Esophagus muscularis mucosa (tissue), 4 donors: ENCODE data around the gene HOXB6. TPM values are rescaled to one million over a fixed set of nuclear protein-coding genes. Genes with fewer than 3 reads are reported as not detected.

Experiments used
- DNase-seq: peaks from one replicate; pipeline ENCODE4 v3.0.0-alpha.2; 2017; ENCODE audit errors: extremely low spot score
- H3K27ac ChIP-seq, 4 donors: fragments of 200-600 bp; sonication (generic); replicated peaks in 1 of 4; 1 replicate in 3 of 4; 2 replicates in 1 of 4; pipeline ENCODE4 v1.5.1; 2016 to 2019; ENCODE audit warnings: mild to moderate bottlenecking in 1 of 4
- H3K27me3 ChIP-seq, 4 donors: fragments of 200-600 bp; sonication (generic); one replicate each; pipeline versions ENCODE4 v1.5.1 to v1.6.0; 2016 to 2019
- H3K36me3 ChIP-seq, 4 donors: fragments of 200-600 bp; sonication (generic); one replicate each; pipeline ENCODE4 v1.5.1; 2016 to 2019
- H3K4me1 ChIP-seq, 4 donors: fragments of 200-600 bp; sonication (generic); one replicate each; pipeline ENCODE4 v1.5.1; 2016 to 2019
- H3K4me3 ChIP-seq, 4 donors: fragments of 200-600 bp; sonication (generic); 1 replicate in 2 of 4; 2 replicates in 2 of 4; pipeline ENCODE4 v1.5.1; 2016 to 2019; ENCODE audit warnings: mild to moderate bottlenecking in 4 of 4, moderate library complexity in 1 of 4
- H3K9me3 ChIP-seq, 4 donors: fragments of 200-600 bp; sonication (generic); 1 replicate in 3 of 4; 2 replicates in 1 of 4; pipeline ENCODE4 v1.5.1; 2016 to 2019
- EP300 ChIP-seq: sonication (generic); formaldehyde crosslinking; IDR thresholded peaks from one replicate; pipeline ENCODE4 v1.6.1; 2017; ENCODE audit warnings: antibody characterized with exemption
- POLR2A ChIP-seq: fragments of 450-650 bp; IDR thresholded peaks from one replicate; pipeline ENCODE4 v1.6.1; 2017; ENCODE audit warnings: antibody characterized with exemption, moderate library complexity, mild to moderate bottlenecking, low read depth
- POLR2AphosphoS5 ChIP-seq, 2 donors: sonication (generic); formaldehyde crosslinking; IDR thresholded peaks; one replicate each; pipeline ENCODE4 v1.6.1; 2017; ENCODE audit warnings: antibody characterized with exemption in 2 of 2
- WGBS: methylation state at CpG from one replicate; pipeline ENCODE4 v1.1.5; 2018; 5-methylcytosine and 5-hydroxymethylcytosine counted together
- intact Hi-C: fragments of 100-400 bp; cut with DNase I; formaldehyde crosslinking; loops from one replicate; pipeline ENCODE4 v1.15.1; 2023
- total RNA-seq, 4 donors: library from RNA; depleted of rRNA; stranded (reverse); fragments of >200 nt; gene quantifications; one replicate each; pipeline versions ENCODE4 v1.1.0 to v1.2.1, GENCODE V29; 2016
- TF ChIP-seq, protein P1 (sequence below), 3 experiments: fragments of 200-600 bp in 2 of 3; fragments of 450-650 bp in 1 of 3; sonication (generic) in 2 of 3; IDR thresholded peaks; one replicate each; pipeline ENCODE4 v1.5.1; 2017 to 2019; ENCODE audit warnings: antibody characterized with exemption in 3 of 3, mild to moderate bottlenecking in 2 of 3, moderate library complexity in 1 of 3

HOXB6 gene
- total RNA-seq, 4 donors from 2014 or later: 2.2 to 5.4 (median 2.9) TPM

DNA sequence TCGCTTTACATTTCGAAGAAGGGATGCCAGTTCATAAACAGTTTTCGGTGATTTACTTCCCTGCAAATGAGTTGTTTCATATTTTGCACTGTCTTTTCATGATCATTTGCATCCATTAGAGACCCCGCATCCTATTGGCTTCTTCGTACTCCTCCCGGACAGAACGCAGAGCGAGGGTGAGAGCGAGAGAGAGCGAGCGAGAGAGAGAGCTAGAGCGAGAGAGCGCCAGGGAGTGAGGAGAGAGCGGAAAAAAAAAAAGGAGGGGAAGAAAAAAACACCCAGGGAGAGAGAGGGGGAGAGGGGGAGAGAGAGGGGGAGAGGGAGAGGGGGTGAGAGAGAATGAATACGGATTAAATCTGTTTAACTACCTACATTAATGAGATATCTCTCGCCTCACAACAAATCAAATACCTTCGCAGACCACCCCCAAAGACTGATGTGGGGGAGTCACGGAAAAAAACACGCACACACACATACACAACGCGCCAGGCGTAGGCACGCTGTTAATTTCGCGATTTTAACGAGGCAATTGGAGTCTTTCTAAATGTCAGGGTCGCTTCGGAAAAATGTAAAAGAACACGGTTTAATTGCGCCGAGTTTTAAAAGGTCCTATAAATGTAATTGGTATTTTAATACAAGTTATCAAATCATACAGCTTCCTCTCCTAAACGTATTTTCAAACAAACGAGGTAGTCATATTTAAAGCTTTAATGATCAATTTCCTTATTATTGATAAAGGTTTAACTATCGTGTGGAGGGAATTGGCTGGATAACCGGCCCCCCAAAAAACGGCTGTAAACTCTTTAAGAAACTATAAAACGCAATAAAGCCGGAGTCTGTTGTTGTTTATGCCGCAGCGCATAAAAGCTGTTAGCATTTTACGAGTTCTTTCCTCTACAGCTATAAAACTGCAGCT is 10.5 kb upstream of the HOXB6 start, which contains the start of gene HOXB8:
Gene HOXB8, minus strand, starts transcription at position 246 of the 916 bp plus-strand sequence. CDS start 588 bp downstream, outside the sequence.
- peak within 1 kb of the TSS in 3 of 4 donors; percentile 6 to 37 (median 11) for H3K4me3 ChIP-seq
- H3K27me3 ChIP-seq: peaks cover 37 to 100% (median 94%) of the 10 kb centered on the region in 4 donors
- intact Hi-C loops: loop anchor here (5.0 kb wide), 1 partner anchor 278 kb away; no protein-coding TSS in a partner anchor
- DNase-seq: no peak
- H3K36me3 ChIP-seq: no peaks in the 10 kb centered on the region
- no peak within 1 kb of the TSS for H3K27ac ChIP-seq
- H3K9me3 ChIP-seq: no peaks in the 10 kb centered on the region
- H3K4me1 ChIP-seq: peaks cover 45 to 70% (median 62%) of the 10 kb centered on the region in 4 donors
- TF ChIP-seq POLR2AphosphoS5 (IDR thresholded peaks at IDR 0.05): no peak
- TF ChIP-seq POLR2A: no peak
- no peak for TF ChIP-seq EP300
- TF ChIP-seq, protein P1, sequence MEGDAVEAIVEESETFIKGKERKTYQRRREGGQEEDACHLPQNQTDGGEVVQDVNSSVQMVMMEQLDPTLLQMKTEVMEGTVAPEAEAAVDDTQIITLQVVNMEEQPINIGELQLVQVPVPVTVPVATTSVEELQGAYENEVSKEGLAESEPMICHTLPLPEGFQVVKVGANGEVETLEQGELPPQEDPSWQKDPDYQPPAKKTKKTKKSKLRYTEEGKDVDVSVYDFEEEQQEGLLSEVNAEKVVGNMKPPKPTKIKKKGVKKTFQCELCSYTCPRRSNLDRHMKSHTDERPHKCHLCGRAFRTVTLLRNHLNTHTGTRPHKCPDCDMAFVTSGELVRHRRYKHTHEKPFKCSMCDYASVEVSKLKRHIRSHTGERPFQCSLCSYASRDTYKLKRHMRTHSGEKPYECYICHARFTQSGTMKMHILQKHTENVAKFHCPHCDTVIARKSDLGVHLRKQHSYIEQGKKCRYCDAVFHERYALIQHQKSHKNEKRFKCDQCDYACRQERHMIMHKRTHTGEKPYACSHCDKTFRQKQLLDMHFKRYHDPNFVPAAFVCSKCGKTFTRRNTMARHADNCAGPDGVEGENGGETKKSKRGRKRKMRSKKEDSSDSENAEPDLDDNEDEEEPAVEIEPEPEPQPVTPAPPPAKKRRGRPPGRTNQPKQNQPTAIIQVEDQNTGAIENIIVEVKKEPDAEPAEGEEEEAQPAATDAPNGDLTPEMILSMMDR (IDR thresholded peaks at IDR 0.05): no peak
- WGBS: 12% methylated on average over 41 of the region's 41 CpGs

DNA sequence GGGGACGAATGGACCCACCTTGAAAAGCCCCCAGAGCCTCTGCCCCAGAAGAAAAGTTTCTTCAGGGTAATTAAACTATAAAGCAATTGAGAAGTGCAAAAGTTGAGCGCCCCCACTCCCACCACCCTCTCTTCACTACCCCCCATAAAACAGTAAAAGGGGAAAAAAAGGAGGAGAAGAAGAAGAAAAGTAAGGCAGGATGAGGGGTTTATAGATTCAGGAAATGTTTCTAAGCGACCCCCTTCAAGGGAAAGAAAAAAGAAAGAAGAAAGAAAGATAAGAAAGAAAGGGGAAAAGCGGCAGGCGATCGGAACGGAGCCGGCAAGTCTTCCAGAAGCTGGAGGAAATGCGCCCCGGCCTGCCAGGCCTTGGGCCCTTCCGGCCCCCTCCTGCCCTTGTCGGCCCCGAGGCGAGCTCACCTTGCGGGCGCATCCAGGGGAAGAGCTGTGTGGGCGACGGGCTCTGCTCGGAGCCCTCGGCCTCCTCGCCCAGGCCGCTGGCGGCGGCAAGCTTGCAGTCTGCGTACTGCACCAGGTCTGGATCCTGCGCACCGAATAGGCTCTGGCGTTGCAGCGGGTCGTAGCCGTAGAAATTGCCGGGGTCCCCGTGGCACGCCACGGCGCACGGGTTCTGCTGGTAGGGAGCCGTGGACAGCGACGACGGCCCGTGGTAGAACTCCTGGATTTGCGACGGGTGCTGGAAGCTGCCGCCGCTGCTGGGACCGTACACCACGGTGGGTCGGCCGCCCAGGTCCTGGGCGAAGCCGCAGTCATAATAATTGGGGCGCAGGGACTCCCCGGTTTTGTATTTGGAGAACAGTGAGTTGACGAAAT is 9.3 kb upstream of the HOXB6 start:
- intact Hi-C loops: no loop called here
- TF ChIP-seq, protein P1 (IDR thresholded peaks at IDR 0.05): no peak
- TF ChIP-seq EP300 (no peak), POLR2A (no peak), POLR2AphosphoS5 (IDR thresholded peaks at IDR 0.05) (no peak)
- no peak overlapping the region for H3K27ac ChIP-seq
- no peaks in the 10 kb centered on the region for H3K36me3 ChIP-seq
- H3K4me1 ChIP-seq: peaks cover 52 to 70% (median 68%) of the 10 kb centered on the region in 4 donors
- H3K9me3 ChIP-seq: no peaks in the 10 kb centered on the region
- WGBS: 8% methylated on average over 45 of the region's 55 CpGs
- H3K4me3 ChIP-seq: peak overlapping the region in 3 of 4 donors; percentile 11 to 45 (median 37)
- DNase-seq: no peak
- H3K27me3 ChIP-seq: peaks cover 38 to 100% (median 94%) of the 10 kb centered on the region in 4 donors

DNA sequence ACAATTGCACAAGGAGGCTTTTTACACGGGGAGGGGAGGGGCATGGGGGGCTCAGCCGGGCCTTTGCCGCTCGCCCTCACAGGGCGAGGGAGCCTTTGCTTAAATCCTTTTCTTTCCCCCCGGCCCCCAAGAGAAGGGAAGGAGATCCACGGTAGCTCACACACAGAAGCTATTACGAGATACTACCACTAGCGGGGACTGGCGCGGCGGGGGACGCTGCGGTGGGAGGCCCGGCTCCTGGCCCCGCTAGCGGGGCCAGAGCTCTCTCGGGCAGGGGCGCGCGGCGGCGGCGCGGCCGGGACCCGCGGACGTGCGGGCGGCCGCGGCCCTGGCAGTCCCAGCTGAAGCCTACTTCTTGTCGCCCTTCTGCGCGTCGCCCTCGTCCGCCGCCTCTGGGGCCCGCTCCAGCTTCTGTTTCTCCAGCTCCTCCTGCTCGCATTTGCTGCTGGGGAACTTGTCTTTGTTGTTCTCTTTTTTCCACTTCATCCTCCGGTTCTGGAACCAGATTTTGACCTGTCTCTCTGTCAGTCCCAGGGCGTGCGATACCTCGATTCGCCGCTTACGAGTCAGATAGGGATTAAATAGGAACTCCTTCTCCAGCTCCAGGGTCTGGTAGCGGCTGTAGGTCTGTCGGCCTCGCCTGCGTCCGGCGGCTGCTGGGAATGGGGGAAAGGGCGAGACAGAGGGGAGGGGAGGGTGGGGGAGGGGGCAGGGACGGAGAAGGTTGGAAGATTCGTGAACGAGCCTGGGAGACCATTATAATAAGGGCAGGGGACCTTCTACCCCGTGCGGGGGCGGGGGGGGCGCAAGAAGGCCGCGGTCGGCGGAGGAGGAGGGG is 8.3 kb upstream of the HOXB6 start:
- Histone ChIP-seq H3K27ac (no peak overlapping the region), H3K27me3 (peaks cover 38 to 100% (median 95%) of the 10 kb centered on the region in 4 donors), H3K36me3 (no peaks in the 10 kb centered on the region), H3K9me3 (no peaks in the 10 kb centered on the region), H3K4me3 (peak overlapping the region; percentile 27 to 63 (median 44)), H3K4me1 (peaks cover 52 to 60% (median 59%) of the 10 kb centered on the region in 4 donors)
- no peak for TF ChIP-seq POLR2AphosphoS5 (IDR thresholded peaks at IDR 0.05)
- TF ChIP-seq, protein P1 (IDR thresholded peaks at IDR 0.05): peak in 1 of 3 experiments; percentile 34
- DNase-seq: no peak
- intact Hi-C loops: no loop called here
- WGBS: 2% methylated on average over 52 of the region's 67 CpGs

DNA sequence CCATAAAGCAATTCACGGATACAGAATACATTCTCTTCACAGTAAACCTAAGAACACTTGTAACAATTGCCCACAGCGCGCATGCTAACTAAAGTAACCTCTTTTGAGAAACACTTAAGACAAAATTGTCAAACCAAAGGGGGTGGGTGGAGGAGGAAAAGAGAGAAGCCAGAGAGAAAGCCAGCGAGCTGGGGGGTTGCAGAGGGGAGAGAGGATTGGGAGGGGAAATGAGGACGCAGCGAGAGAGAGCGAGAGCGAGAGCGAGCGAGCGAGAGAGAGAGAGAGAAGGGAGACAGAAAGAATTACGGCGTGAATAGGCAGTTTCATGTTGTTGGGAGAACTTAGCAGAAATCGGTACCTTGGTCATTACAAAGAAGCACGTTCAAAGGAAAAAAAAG is 7.7 kb upstream of the HOXB6 start:
- Histone ChIP-seq H3K27ac (no peak overlapping the region), H3K27me3 (peaks cover 38 to 100% (median 92%) of the 10 kb centered on the region in 4 donors), H3K4me1 (peaks cover 48 to 54% (median 53%) of the 10 kb centered on the region in 4 donors), H3K9me3 (no peaks in the 10 kb centered on the region), H3K36me3 (no peaks in the 10 kb centered on the region), H3K4me3 (peak overlapping the region; percentile 27 to 63 (median 44))
- intact Hi-C loops: no loop called here
- no peak for TF ChIP-seq EP300
- no peak for TF ChIP-seq POLR2A
- TF ChIP-seq, protein P1 (IDR thresholded peaks at IDR 0.05): no peak
- no peak for TF ChIP-seq POLR2AphosphoS5 (IDR thresholded peaks at IDR 0.05)
- no peak for DNase-seq
- 4% methylated on average over 15 of the region's 15 CpGs for WGBS
